Liver (tissue), 9 donors: ENCODE measurements around the gene TMEM176B. TPM values are rescaled to one million over a fixed set of nuclear protein-coding genes. Genes with fewer than 3 reads are reported as not detected.
A peak's percentile ranks its signal among the peaks of the same experiment; 100 is the strongest.

Experiments used
- DNase-seq: peaks from one replicate; pipeline ENCODE4 v3.0.0-alpha.2; 2017; ENCODE audit warnings: low spot score
- H3K27ac ChIP-seq, 2 donors: one replicate each; pipeline ENCODE4 v1.7.0; 2013; ENCODE audit warnings: inconsistent platforms in 2 of 2, low read length in 2 of 2, control low read depth in 1 of 2, low read depth in 1 of 2, mild to moderate bottlenecking in 1 of 2
- H3K27me3 ChIP-seq, 4 donors: one replicate each; pipeline versions ENCODE4 v1.6.1 to v1.7.0; 2013; ENCODE audit warnings: low read length in 3 of 4, inconsistent platforms in 1 of 4, mild to moderate bottlenecking in 1 of 4, moderate library complexity in 1 of 4; ENCODE audit not compliant: control insufficient read depth in 4 of 4, insufficient read depth in 4 of 4
- H3K36me3 ChIP-seq, 4 donors: one replicate each; pipeline versions ENCODE4 v1.6.1 to v1.7.0; 2013; ENCODE audit warnings: low read length in 3 of 4, mild to moderate bottlenecking in 3 of 4, low read depth in 1 of 4, moderate library complexity in 1 of 4; ENCODE audit not compliant: control insufficient read depth in 4 of 4, insufficient read depth in 3 of 4
- H3K4me1 ChIP-seq, 4 donors: one replicate each; pipeline versions ENCODE4 v1.6.1 to v1.7.0; 2013; ENCODE audit warnings: low read length in 3 of 4, mild to moderate bottlenecking in 3 of 4, moderate library complexity in 1 of 4; ENCODE audit not compliant: control insufficient read depth in 4 of 4, insufficient read depth in 4 of 4
- H3K4me3 ChIP-seq, 3 donors: one replicate each; pipeline versions ENCODE4 v1.6.1 to v1.7.0; 2013; ENCODE audit warnings: low read length in 3 of 3, control low read depth in 1 of 3, low read depth in 1 of 3, mild to moderate bottlenecking in 1 of 3
- H3K9ac ChIP-seq, 2 donors: one replicate each; pipeline ENCODE4 v1.7.0; 2013; ENCODE audit warnings: low read length in 2 of 2, mild to moderate bottlenecking in 2 of 2, moderate library complexity in 2 of 2, control low read depth in 1 of 2, low read depth in 1 of 2
- H3K9me3 ChIP-seq, 4 donors: one replicate each; pipeline versions ENCODE4 v1.6.1 to v1.7.0; 2013; ENCODE audit warnings: low read length in 3 of 4; ENCODE audit not compliant: control insufficient read depth in 4 of 4
- ATF3 ChIP-seq: IDR thresholded peaks from 2 replicates; pipeline ENCODE4 v1.6.1; 2016; ENCODE audit warnings: antibody characterized with exemption
- CTCF ChIP-seq: fragments of 150-350 bp; IDR thresholded peaks from 2 replicates; pipeline ENCODE4 v1.5.1; 2017; ENCODE audit warnings: improper control_type of control experiment, low read depth, low read length; ENCODE audit not compliant: missing input control
- EGR1 ChIP-seq, 2 donors: IDR thresholded peaks; 2 replicates each; pipeline ENCODE4 v1.6.1; 2016 to 2018; ENCODE audit warnings: antibody characterized with exemption in 2 of 2, low read depth in 2 of 2
- FOXA2 ChIP-seq: IDR thresholded peaks from 2 replicates; pipeline ENCODE4 v1.6.1; 2016; ENCODE audit warnings: antibody characterized with exemption
- GABPA ChIP-seq, 2 donors: IDR thresholded peaks in 1 of 2; conservative IDR thresholded peaks in 1 of 2; 2 replicates each; pipeline ENCODE4 v1.6.1; 2016; ENCODE audit warnings: antibody characterized with exemption in 2 of 2, mild to moderate bottlenecking in 1 of 2, moderate library complexity in 1 of 2
- HNF4A ChIP-seq, 2 donors: conservative IDR thresholded peaks; 2 replicates each; pipeline ENCODE4 v1.6.1; 2016; ENCODE audit warnings: antibody characterized with exemption in 2 of 2, mild to moderate bottlenecking in 2 of 2
- JUND ChIP-seq, 2 donors: IDR thresholded peaks; 2 replicates each; pipeline ENCODE4 v1.6.1; 2016; ENCODE audit warnings: antibody characterized with exemption in 2 of 2
- MAX ChIP-seq: IDR thresholded peaks from 2 replicates; pipeline ENCODE4 v1.6.1; 2016; ENCODE audit warnings: antibody characterized with exemption
- NR2F2 ChIP-seq: IDR thresholded peaks from 2 replicates; pipeline ENCODE4 v1.6.1; 2016; ENCODE audit warnings: antibody characterized with exemption
- RAD21 ChIP-seq, 2 donors: IDR thresholded peaks; 2 replicates each; pipeline ENCODE4 v1.6.1; 2016; ENCODE audit warnings: antibody characterized with exemption in 2 of 2, mild to moderate bottlenecking in 2 of 2
- REST ChIP-seq: IDR thresholded peaks from 2 replicates; pipeline ENCODE4 v1.6.1; 2016; ENCODE audit warnings: antibody characterized with exemption, mild to moderate bottlenecking
- RXRA ChIP-seq, 2 donors: IDR thresholded peaks; 2 replicates each; pipeline ENCODE4 v1.6.1; 2017 to 2018; ENCODE audit warnings: antibody characterized with exemption in 2 of 2, mild to moderate bottlenecking in 1 of 2
- SP1 ChIP-seq: IDR thresholded peaks from 2 replicates; pipeline ENCODE4 v1.6.1; 2018; ENCODE audit warnings: antibody characterized with exemption, mild to moderate bottlenecking
- YY1 ChIP-seq: IDR thresholded peaks from 2 replicates; pipeline ENCODE4 v1.6.1; 2016; ENCODE audit warnings: antibody characterized with exemption, mild to moderate bottlenecking
- ZBTB33 ChIP-seq: IDR thresholded peaks from 2 replicates; pipeline ENCODE4 v1.6.1; 2016; ENCODE audit warnings: antibody characterized with exemption
- WGBS: extraction: QIAGEN DNeasy Blood & Tissue Kit; methylation state at CpG from one replicate; pipeline ENCODE4 v1.1.7; 2013; 5-methylcytosine and 5-hydroxymethylcytosine counted together
- polyA plus RNA-seq, 2 donors: library from polyadenylated mRNA; stranded (reverse) in 1 of 2; unstranded in 1 of 2; fragments of 200-250 nt in 1 of 2; fragments of >200 nt in 1 of 2; fragmentation: Nextera tagmentation in 1 of 2; extraction: Ambion mirVana in 1 of 2; gene quantifications; one replicate each; pipeline versions ENCODE4 v1.2.1 to v1.2.3, GENCODE V29; 2013 to 2015
- total RNA-seq, 2 donors: library from RNA; depleted of rRNA; stranded (reverse); fragments of >200 nt; gene quantifications; one replicate each; pipeline ENCODE4 v1.2.3, GENCODE V29; 2014
- donor health status: healthy.
- donor health status: healthy.
- donor health status: healthy.
- donor health status: healthy.
- donor health status: healthy.

The TMEM176B gene
- total and polyA plus RNA-seq, 4 donors, result 382 to 1,317 (median 999) TPM

- peaks cover 0 to 19% (median 3%) of the 10 kb centered on the region in 4 donors for H3K4me1 ChIP-seq
- 28% methylated on average over 2 of the region's 2 CpGs for WGBS
- H3K4me3 ChIP-seq, result no peak overlapping the region
- no peaks in the 10 kb centered on the region for H3K9me3 ChIP-seq
- no peak for DNase-seq
- H3K27me3 ChIP-seq, result no peaks in the 10 kb centered on the region
- H3K36me3 ChIP-seq, result no peaks in the 10 kb centered on the region
- TF ChIP-seq HNF4A (conservative IDR thresholded peaks at IDR 0.05) (peak; percentile 11 to 52), RXRA (IDR thresholded peaks at IDR 0.05) (no peak), RAD21 (IDR thresholded peaks at IDR 0.05) (peak in 1 of 2 donors; percentile 31)
- no peak overlapping the region for H3K9ac ChIP-seq
- H3K27ac ChIP-seq, result no peak overlapping the region
Measured at GRCh38 chr7:150751702-150752101, 48.5 kb downstream of the TMEM176B start.

- H3K4me1 ChIP-seq, result peaks cover 0 to 19% (median 3%) of the 10 kb centered on the region in 4 donors
- H3K36me3 ChIP-seq, result no peaks in the 10 kb centered on the region
- H3K27ac ChIP-seq, result no peak overlapping the region
- no peak overlapping the region for H3K9ac ChIP-seq
- H3K9me3 ChIP-seq, result no peaks in the 10 kb centered on the region
- DNase-seq, result no peak
- H3K4me3 ChIP-seq, result no peak overlapping the region
- 89% methylated on average over 4 of the region's 4 CpGs for WGBS
- no peak for TF ChIP-seq HNF4A (conservative IDR thresholded peaks at IDR 0.05)
- no peak for TF ChIP-seq MAX
- no peak for TF ChIP-seq NR2F2
- TF ChIP-seq ATF3, result no peak
- no peak for TF ChIP-seq ZBTB33
- no peak for TF ChIP-seq EGR1 (IDR thresholded peaks at IDR 0.05; ENCODE audit: low read depth in 2 of 2)
- no peaks in the 10 kb centered on the region for H3K27me3 ChIP-seq
Measured at GRCh38 chr7:150748376-150748775, 51.8 kb downstream of the TMEM176B start.

GRCh38 chr7:150746921-150747320, 53.2 kb downstream of the TMEM176B start:
- TF ChIP-seq CTCF (no peak), YY1 (no peak), HNF4A (conservative IDR thresholded peaks at IDR 0.05) (no peak), ZBTB33 (no peak), GABPA (IDR thresholded peaks at IDR 0.05 in 1 of 2, conservative IDR thresholded peaks at IDR 0.05 in 1 of 2) (no peak), JUND (IDR thresholded peaks at IDR 0.05) (no peak), RAD21 (IDR thresholded peaks at IDR 0.05) (no peak), ATF3 (no peak), FOXA2 (no peak), REST (no peak), SP1 (no peak)
- DNase-seq, result no peak
- Histone ChIP-seq H3K9me3 (no peaks in the 10 kb centered on the region), H3K36me3 (no peaks in the 10 kb centered on the region), H3K4me1 (peaks cover 0 to 21% (median 3%) of the 10 kb centered on the region in 4 donors), H3K27ac (no peak overlapping the region), H3K4me3 (no peak overlapping the region), H3K9ac (no peak overlapping the region), H3K27me3 (no peaks in the 10 kb centered on the region)
- WGBS, result 89% methylated on average over 6 of the region's 6 CpGs
